ENCODE measurements around the gene JAK3. TPM values are rescaled to one million over a fixed set of nuclear protein-coding genes. Genes with fewer than 3 reads are reported as not detected.

The JAK3 gene
- total and polyA plus RNA-seq, 2 of the 13 experiments (the other 11 are each of a cell fraction or from before 2014, with no cell fraction given), result 3.4 to 18.6 TPM

GRCh38 chr19:17855280-17856152, 7.7 kb upstream of the JAK3 start (continued):
- TF ChIP-seq EP300 (IDR thresholded peaks at IDR 0.05; ENCODE audit: low read depth in 2 of 2, low read length in 2 of 2) (no peak), EP300 (CRISPR knock-in tag; IDR thresholded peaks at IDR 0.05; ENCODE audit: borderline replicate concordance) (no peak), ZNF768 (CRISPR knock-in tag; IDR thresholded peaks at IDR 0.05) (no peak), FLYWCH1 (CRISPR knock-in tag; IDR thresholded peaks at IDR 0.05) (no peak), ZNF484 (CRISPR knock-in tag; IDR thresholded peaks at IDR 0.05; ENCODE audit: borderline replicate concordance, low read depth) (no peak), MXD4 (CRISPR knock-in tag; IDR thresholded peaks at IDR 0.05) (0 out of 2 replicates have a peak, but pooled peaks have one; percentile 45), ZNF224 (CRISPR knock-in tag; IDR thresholded peaks at IDR 0.05) (no peak), ZBTB33 (CRISPR knock-in tag; IDR thresholded peaks at IDR 0.05) (no peak), MIER2 (CRISPR knock-in tag; IDR thresholded peaks at IDR 0.05) (peak; percentile 58; the same call in 1 of the 2 replicates), RARG (CRISPR knock-in tag; IDR thresholded peaks at IDR 0.05; ENCODE audit: low read depth) (no peak), CCDC6 (CRISPR knock-in tag; IDR thresholded peaks at IDR 0.05) (no peak), ZNF570 (CRISPR knock-in tag; IDR thresholded peaks at IDR 0.05; ENCODE audit: borderline replicate concordance) (no peak), ATF6 (CRISPR knock-in tag; conservative IDR thresholded peaks at IDR 0.05) (no peak), ZNF510 (CRISPR knock-in tag; IDR thresholded peaks at IDR 0.05; ENCODE audit: low read depth) (no peak), SMC3 (IDR thresholded peaks at IDR 0.05; ENCODE audit: low read length) (peak; percentile 55), SOX5 (CRISPR knock-in tag; IDR thresholded peaks at IDR 0.05; ENCODE audit: borderline replicate concordance) (0 out of 2 replicates have a peak, but pooled peaks have one; percentile 14), ZFP62 (CRISPR knock-in tag; IDR thresholded peaks at IDR 0.05) (no peak), XRCC5 (optimal IDR thresholded peaks at IDR 0.05; ENCODE audit: low read length) (peak; percentile 61), MTA3 (CRISPR knock-in tag; IDR thresholded peaks at IDR 0.05) (no peak), SNAI1 (CRISPR knock-in tag; IDR thresholded peaks at IDR 0.05; ENCODE audit: borderline replicate concordance) (no peak), ZNF660 (CRISPR knock-in tag; IDR thresholded peaks at IDR 0.05; ENCODE audit: borderline replicate concordance, low read depth) (no peak), HMGXB4 (CRISPR knock-in tag; IDR thresholded peaks at IDR 0.05; ENCODE audit: borderline replicate concordance in 1 of 2, low read depth in 1 of 2) (peak; percentile 48 to 66; a peak in 3 of 4 replicates), MEF2D (CRISPR knock-in tag; IDR thresholded peaks at IDR 0.05) (no peak), ZNF274 (CRISPR knock-in tag; IDR thresholded peaks at IDR 0.05) (0 out of 2 replicates have a peak, but pooled peaks have one; percentile 25), ZNF496 (CRISPR knock-in tag; IDR thresholded peaks at IDR 0.05; ENCODE audit: insufficient replicate concordance) (no peak)
